Measurements from ENCODE around the gene KRT27.
A peak's percentile ranks its signal among the peaks of the same experiment; 100 is the strongest.

KRT27 gene

GRCh38 chr17:40806131-40806530 is 23.8 kb upstream of the KRT27 start:
- no peak for DNase-seq

- peak; percentile 69 to 73 for DNase-seq
Observed at GRCh38 chr17:40803617-40804082, 21.3 kb upstream of the KRT27 start.

- DNase-seq: no peak
Observed at GRCh38 chr17:40801157-40801556, 18.8 kb upstream of the KRT27 start.

- DNase-seq: no peak
Observed at GRCh38 chr17:40800381-40800780, 18.0 kb upstream of the KRT27 start.

- no peak for DNase-seq
Observed at GRCh38 chr17:40799859-40800258, 17.5 kb upstream of the KRT27 start, which contains the start of gene KRT28. TSS of gene KRT28 (minus strand) at chr17:40799959. CDS start at chr17:40799893, 66 bp downstream.

GRCh38 chr17:40796846-40797245 is 14.5 kb upstream of the KRT27 start:
- DNase-seq: no peak

GRCh38 chr17:40795019-40795667 is 12.8 kb upstream of the KRT27 start:
- DNase-seq: no peak

GRCh38 chr17:40794466-40794865 is 12.1 kb upstream of the KRT27 start:
- no peak for DNase-seq

- no peak for DNase-seq
Observed at GRCh38 chr17:40793832-40794231, 11.5 kb upstream of the KRT27 start.

- no peak for DNase-seq
Observed at GRCh38 chr17:40791787-40792436, 9.6 kb upstream of the KRT27 start.

- no peak for DNase-seq
Observed at GRCh38 chr17:40791111-40791510, 8.8 kb upstream of the KRT27 start.

GRCh38 chr17:40779181-40779909 is 3.0 kb downstream of the KRT27 start:
- peak in 1 of 2 experiments; percentile 5 for DNase-seq

GRCh38 chr17:40778461-40778860 is 3.9 kb downstream of the KRT27 start:
- DNase-seq: no peak

- DNase-seq: no peak
Observed at GRCh38 chr17:40777971-40778370, 4.4 kb downstream of the KRT27 start.

- no peak for DNase-seq
Observed at GRCh38 chr17:40777459-40777858, 4.9 kb downstream of the KRT27 start.

GRCh38 chr17:40775945-40776344 is 6.4 kb downstream of the KRT27 start:
- no peak for DNase-seq

GRCh38 chr17:40772101-40772500 is 10.2 kb downstream of the KRT27 start, which contains the start of gene KRT26:
TSS of gene KRT26 (minus strand) at chr17:40772201. CDS start at chr17:40772113, 88 bp downstream.
- no peak for DNase-seq

- no peak for DNase-seq
Observed at GRCh38 chr17:40765657-40766056, 16.7 kb downstream of the KRT27 start.

- DNase-seq: no peak
Observed at GRCh38 chr17:40763752-40764151, 18.6 kb downstream of the KRT27 start.

- no peak for DNase-seq
Observed at GRCh38 chr17:40760105-40761016, 22.0 kb downstream of the KRT27 start.

- DNase-seq: no peak
Observed at GRCh38 chr17:40755231-40755630, 27.1 kb downstream of the KRT27 start, which contains the start of gene KRT25. TSS of gene KRT25 (minus strand) at chr17:40755331. CDS start at chr17:40755271, 60 bp downstream.

- DNase-seq: no peak
Observed at GRCh38 chr17:40753804-40754203, 28.5 kb downstream of the KRT27 start.
